ENCODE data around the gene NEURL1B. TPM values are rescaled to one million over a fixed set of nuclear protein-coding genes. Genes with fewer than 3 reads are reported as not detected.

Gene NEURL1B
- polyA plus RNA-seq, 1 donor (not counting 4 experiments of a cell fraction or from before 2014, with no cell fraction given) = 0.43 TPM

GRCh38 chr5:172681421-172681820 is 40.4 kb downstream of the NEURL1B start:
- Histone ChIP-seq H3K9me3 (ENCODE audit: control insufficient read depth, low read depth, low read length) (no peaks in the 10 kb centered on the region), H3K4me3 (ENCODE audit: control insufficient read depth in 2 of 3, extremely low read depth in 1 of 3, insufficient read depth in 2 of 3, low read depth in 1 of 3, low read length in 3 of 3) (no peak overlapping the region), H3K9ac (ENCODE audit: control insufficient read depth, extremely low read depth, insufficient read depth, low read length) (no peak overlapping the region), H3K4me1 (ENCODE audit: control insufficient read depth, extremely low read depth, insufficient read depth, low read length) (no peaks in the 10 kb centered on the region), H4K20me1 (ENCODE audit: control insufficient read depth, extremely low read depth, insufficient read depth, low read length) (no peaks in the 10 kb centered on the region), H3K36me3 (ENCODE audit: control insufficient read depth in 2 of 2, extremely low read depth in 1 of 2, insufficient read depth in 2 of 2, low read length in 2 of 2) (no peaks in the 10 kb centered on the region), H3K79me2 (ENCODE audit: control insufficient read depth, insufficient read depth, low read length) (no peaks in the 10 kb centered on the region), H3K27me3 (ENCODE audit: control insufficient read depth, extremely low read depth, insufficient read depth, low read length) (no peaks in the 10 kb centered on the region), H2AFZ (ENCODE audit: control insufficient read depth, low read length) (no peak overlapping the region), H3K9me1 (ENCODE audit: control insufficient read depth, extremely low read depth, insufficient read depth, low read length) (no peaks in the 10 kb centered on the region), H3K27ac (ENCODE audit: control insufficient read depth, insufficient read depth, low read length) (no peak overlapping the region), H3K4me2 (ENCODE audit: control insufficient read depth, extremely low read depth, insufficient read depth, low read depth, low read length) (no peak overlapping the region)
- no peak for DNase-seq (ENCODE audit: low read depth, low spot score)
- no peak for FAIRE-seq
- TF ChIP-seq EZH2 (IDR thresholded peaks at IDR 0.05; ENCODE audit: low read length) = no peak
- TF ChIP-seq, protein P1, sequence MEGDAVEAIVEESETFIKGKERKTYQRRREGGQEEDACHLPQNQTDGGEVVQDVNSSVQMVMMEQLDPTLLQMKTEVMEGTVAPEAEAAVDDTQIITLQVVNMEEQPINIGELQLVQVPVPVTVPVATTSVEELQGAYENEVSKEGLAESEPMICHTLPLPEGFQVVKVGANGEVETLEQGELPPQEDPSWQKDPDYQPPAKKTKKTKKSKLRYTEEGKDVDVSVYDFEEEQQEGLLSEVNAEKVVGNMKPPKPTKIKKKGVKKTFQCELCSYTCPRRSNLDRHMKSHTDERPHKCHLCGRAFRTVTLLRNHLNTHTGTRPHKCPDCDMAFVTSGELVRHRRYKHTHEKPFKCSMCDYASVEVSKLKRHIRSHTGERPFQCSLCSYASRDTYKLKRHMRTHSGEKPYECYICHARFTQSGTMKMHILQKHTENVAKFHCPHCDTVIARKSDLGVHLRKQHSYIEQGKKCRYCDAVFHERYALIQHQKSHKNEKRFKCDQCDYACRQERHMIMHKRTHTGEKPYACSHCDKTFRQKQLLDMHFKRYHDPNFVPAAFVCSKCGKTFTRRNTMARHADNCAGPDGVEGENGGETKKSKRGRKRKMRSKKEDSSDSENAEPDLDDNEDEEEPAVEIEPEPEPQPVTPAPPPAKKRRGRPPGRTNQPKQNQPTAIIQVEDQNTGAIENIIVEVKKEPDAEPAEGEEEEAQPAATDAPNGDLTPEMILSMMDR (optimal IDR thresholded peaks at IDR 0.05 in 1 of 3, IDR thresholded peaks at IDR 0.05 in 1 of 3, conservative IDR thresholded peaks at IDR 0.05 in 1 of 3; ENCODE audit: extremely low read depth in 1 of 3, insufficient read depth in 2 of 3, low read length in 3 of 3) = no peak
- dilution Hi-C loops (cut with MboI; ENCODE audit: extremely low pct_ligation_motif_present, low sequenced_read_pairs) = loop anchor here (25.0 kb wide), 1 partner anchor 194 kb away; no protein-coding TSS in a partner anchor

GRCh38 chr5:172683264-172683644 is 42.2 kb downstream of the NEURL1B start:
- Histone ChIP-seq H3K4me3 (ENCODE audit: control insufficient read depth in 2 of 3, extremely low read depth in 1 of 3, insufficient read depth in 2 of 3, low read depth in 1 of 3, low read length in 3 of 3) (no peak overlapping the region), H3K79me2 (ENCODE audit: control insufficient read depth, insufficient read depth, low read length) (no peaks in the 10 kb centered on the region), H3K27ac (ENCODE audit: control insufficient read depth, insufficient read depth, low read length) (no peak overlapping the region), H4K20me1 (ENCODE audit: control insufficient read depth, extremely low read depth, insufficient read depth, low read length) (no peaks in the 10 kb centered on the region), H3K27me3 (ENCODE audit: control insufficient read depth, extremely low read depth, insufficient read depth, low read length) (no peaks in the 10 kb centered on the region), H2AFZ (ENCODE audit: control insufficient read depth, low read length) (no peak overlapping the region), H3K4me2 (ENCODE audit: control insufficient read depth, extremely low read depth, insufficient read depth, low read depth, low read length) (no peak overlapping the region), H3K9me1 (ENCODE audit: control insufficient read depth, extremely low read depth, insufficient read depth, low read length) (no peaks in the 10 kb centered on the region), H3K4me1 (ENCODE audit: control insufficient read depth, extremely low read depth, insufficient read depth, low read length) (no peaks in the 10 kb centered on the region), H3K9me3 (ENCODE audit: control insufficient read depth, low read depth, low read length) (no peaks in the 10 kb centered on the region), H3K9ac (ENCODE audit: control insufficient read depth, extremely low read depth, insufficient read depth, low read length) (no peak overlapping the region), H3K36me3 (ENCODE audit: control insufficient read depth in 2 of 2, extremely low read depth in 1 of 2, insufficient read depth in 2 of 2, low read length in 2 of 2) (no peaks in the 10 kb centered on the region)
- dilution Hi-C loops (cut with MboI; ENCODE audit: extremely low pct_ligation_motif_present, low sequenced_read_pairs) = loop anchor here (25.0 kb wide), 1 partner anchor 196 kb away; no protein-coding TSS in a partner anchor
- DNase-seq (ENCODE audit: low read depth, low spot score) (no peak), FAIRE-seq (no peak)
- TF ChIP-seq, protein P1 (optimal IDR thresholded peaks at IDR 0.05 in 1 of 3, IDR thresholded peaks at IDR 0.05 in 1 of 3, conservative IDR thresholded peaks at IDR 0.05 in 1 of 3; ENCODE audit: extremely low read depth in 1 of 3, insufficient read depth in 2 of 3, low read length in 3 of 3) = no peak
- no peak for TF ChIP-seq EZH2 (IDR thresholded peaks at IDR 0.05; ENCODE audit: low read length)

All from keratinocyte (primary cell).